ENCODE measurements around the gene GMPPB. TPM values are rescaled to one million over a fixed set of nuclear protein-coding genes. Genes with fewer than 3 reads are reported as not detected.

The GMPPB gene
- total RNA-seq, 1 donor from 2014 or later: 15.7 TPM

- intact Hi-C loops (cut with DNase I): no loop called here
- ATAC-seq (ENCODE audit: poor library complexity) (no peak), DNase-seq (no peak)
Measured at GRCh38 chr3:49716691-49717210, 7.0 kb downstream of the GMPPB start.

GRCh38 chr3:49716169-49716568, 7.6 kb downstream of the GMPPB start:
- DNase-seq (no peak), ATAC-seq (ENCODE audit: poor library complexity) (no peak)
- intact Hi-C loops (cut with DNase I): no loop called here

GRCh38 chr3:49715611-49716121, 8.1 kb downstream of the GMPPB start:
- intact Hi-C loops (cut with DNase I): no loop called here
- ATAC-seq (ENCODE audit: poor library complexity): no peak
- peak; percentile 24 for DNase-seq

GRCh38 chr3:49714728-49715550, 8.8 kb downstream of the GMPPB start:
- intact Hi-C loops (cut with DNase I): no loop called here
- ATAC-seq (ENCODE audit: poor library complexity): no peak
- peak; percentile 37 for DNase-seq

- intact Hi-C loops (cut with DNase I): no loop called here
Measured at GRCh38 chr3:49713336-49714105, 10.2 kb downstream of the GMPPB start.

GRCh38 chr3:49712631-49713317, 11.0 kb downstream of the GMPPB start:
- ATAC-seq (ENCODE audit: poor library complexity): no peak
- intact Hi-C loops (cut with DNase I): no loop called here
- DNase-seq: peak; percentile 31

More at GRCh38 chr3:49713336-49714105, 10.2 kb downstream of the GMPPB start:
- DNase-seq: peak; percentile 29
- ATAC-seq (ENCODE audit: poor library complexity): no peak

- ATAC-seq (ENCODE audit: poor library complexity) (no peak), DNase-seq (peak; percentile 34)
- intact Hi-C loops (cut with DNase I): no loop called here
Measured at GRCh38 chr3:49712166-49712565, 11.6 kb downstream of the GMPPB start.

GRCh38 chr3:49711489-49711888, 12.3 kb downstream of the GMPPB start:
- no peak for ATAC-seq (ENCODE audit: poor library complexity)
- intact Hi-C loops (cut with DNase I): no loop called here
- peak; percentile 20 for DNase-seq

- intact Hi-C loops (cut with DNase I): no loop called here
- DNase-seq: no peak
- ATAC-seq (ENCODE audit: poor library complexity): no peak
Measured at GRCh38 chr3:49709852-49710251, 13.9 kb downstream of the GMPPB start.

GRCh38 chr3:49707113-49707480, 16.7 kb downstream of the GMPPB start:
- ATAC-seq (ENCODE audit: poor library complexity): no peak
- DNase-seq: no peak
- intact Hi-C loops (cut with DNase I): no loop called here

- peak; percentile 20 for DNase-seq
- no peak for ATAC-seq (ENCODE audit: poor library complexity)
- intact Hi-C loops (cut with DNase I): no loop called here
Measured at GRCh38 chr3:49706456-49707112, 17.2 kb downstream of the GMPPB start.

GRCh38 chr3:49705390-49705960, 18.3 kb downstream of the GMPPB start:
- ATAC-seq (ENCODE audit: poor library complexity) (no peak), DNase-seq (no peak)
- intact Hi-C loops (cut with DNase I): no loop called here

- DNase-seq (no peak), ATAC-seq (ENCODE audit: poor library complexity) (no peak)
- intact Hi-C loops (cut with DNase I): no loop called here
Measured at GRCh38 chr3:49704629-49705028, 19.1 kb downstream of the GMPPB start.

GRCh38 chr3:49703956-49704355, 19.8 kb downstream of the GMPPB start:
- intact Hi-C loops (cut with DNase I): no loop called here
- no peak for ATAC-seq (ENCODE audit: poor library complexity)
- no peak for DNase-seq

- ATAC-seq (ENCODE audit: poor library complexity) (peak; percentile 83), DNase-seq (peak; percentile 64)
- intact Hi-C loops (cut with DNase I): no loop called here
Measured at GRCh38 chr3:49703443-49703927, 20.3 kb downstream of the GMPPB start.

GRCh38 chr3:49702672-49703071, 21.1 kb downstream of the GMPPB start:
- DNase-seq (no peak), ATAC-seq (ENCODE audit: poor library complexity) (no peak)
- intact Hi-C loops (cut with DNase I): no loop called here

- no peak for DNase-seq
- intact Hi-C loops (cut with DNase I): no loop called here
Measured at GRCh38 chr3:49701388-49702077, 22.2 kb downstream of the GMPPB start.

More at GRCh38 chr3:49701388-49702077, 22.2 kb downstream of the GMPPB start:
- ATAC-seq (ENCODE audit: poor library complexity): no peak
